Epithelial cell of esophagus (primary cell): ENCODE data around the gene AKAP12.

Experiments used
- DNase-seq: peaks from one replicate; pipeline ENCODE4 v3.0.0; 2010; ENCODE audit warnings: low read depth
- H3K4me3 ChIP-seq: 2 replicates; pipeline ENCODE4 v1.5.1; 2011; ENCODE audit warnings: mild to moderate bottlenecking, low read length, control low read depth
- TF ChIP-seq, protein P1 (sequence below): IDR thresholded peaks from 2 replicates; pipeline ENCODE4 v1.5.1; 2011; ENCODE audit warnings: low read depth, mild to moderate bottlenecking, low read length, control low read depth, inconsistent platforms; ENCODE audit not compliant: insufficient read depth; ENCODE audit errors: missing control alignments

Gene AKAP12

GRCh38 chr6:151236668-151237401 is 2.9 kb upstream of the AKAP12 start:
- DNase-seq = no peak
- TF ChIP-seq, protein P1, sequence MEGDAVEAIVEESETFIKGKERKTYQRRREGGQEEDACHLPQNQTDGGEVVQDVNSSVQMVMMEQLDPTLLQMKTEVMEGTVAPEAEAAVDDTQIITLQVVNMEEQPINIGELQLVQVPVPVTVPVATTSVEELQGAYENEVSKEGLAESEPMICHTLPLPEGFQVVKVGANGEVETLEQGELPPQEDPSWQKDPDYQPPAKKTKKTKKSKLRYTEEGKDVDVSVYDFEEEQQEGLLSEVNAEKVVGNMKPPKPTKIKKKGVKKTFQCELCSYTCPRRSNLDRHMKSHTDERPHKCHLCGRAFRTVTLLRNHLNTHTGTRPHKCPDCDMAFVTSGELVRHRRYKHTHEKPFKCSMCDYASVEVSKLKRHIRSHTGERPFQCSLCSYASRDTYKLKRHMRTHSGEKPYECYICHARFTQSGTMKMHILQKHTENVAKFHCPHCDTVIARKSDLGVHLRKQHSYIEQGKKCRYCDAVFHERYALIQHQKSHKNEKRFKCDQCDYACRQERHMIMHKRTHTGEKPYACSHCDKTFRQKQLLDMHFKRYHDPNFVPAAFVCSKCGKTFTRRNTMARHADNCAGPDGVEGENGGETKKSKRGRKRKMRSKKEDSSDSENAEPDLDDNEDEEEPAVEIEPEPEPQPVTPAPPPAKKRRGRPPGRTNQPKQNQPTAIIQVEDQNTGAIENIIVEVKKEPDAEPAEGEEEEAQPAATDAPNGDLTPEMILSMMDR = no peak
- H3K4me3 ChIP-seq = no peak overlapping the region

DNA sequence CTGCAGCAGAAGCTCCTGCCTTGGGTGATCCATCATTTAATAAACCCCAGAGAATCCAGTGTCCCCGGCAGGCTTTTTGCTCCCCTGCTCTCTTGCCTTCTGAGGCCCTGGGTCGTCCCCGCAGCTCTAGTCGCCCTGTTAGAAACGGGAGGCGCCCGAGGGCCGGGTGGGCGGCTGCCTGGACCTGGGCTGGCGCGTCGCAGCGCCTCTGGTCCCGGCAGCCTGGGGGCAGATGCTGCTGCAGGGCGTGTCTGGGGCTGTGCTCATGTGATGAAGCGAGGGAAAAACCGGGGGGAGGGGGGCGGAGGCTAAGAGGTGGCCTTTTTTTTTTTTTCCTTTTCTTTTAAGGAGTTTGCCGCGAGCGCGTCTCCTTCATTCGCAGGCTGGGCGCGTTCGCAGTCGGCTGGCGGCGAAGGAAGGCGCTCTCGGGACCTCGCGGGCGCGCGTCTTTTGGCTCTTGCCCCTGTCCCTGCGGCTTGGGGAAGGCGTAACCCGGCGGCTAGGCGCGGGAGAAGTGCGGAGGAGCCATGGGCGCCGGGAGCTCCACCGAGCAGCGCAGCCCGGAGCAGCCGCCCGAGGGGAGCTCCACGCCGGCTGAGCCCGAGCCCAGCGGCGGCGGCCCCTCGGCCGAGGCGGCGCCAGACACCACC is 394 bp downstream of the AKAP12 start:
- TF ChIP-seq, protein P1 = no peak
- H3K4me3 ChIP-seq = peak overlapping the region; percentile 28
- DNase-seq = peak; percentile 29

DNA sequence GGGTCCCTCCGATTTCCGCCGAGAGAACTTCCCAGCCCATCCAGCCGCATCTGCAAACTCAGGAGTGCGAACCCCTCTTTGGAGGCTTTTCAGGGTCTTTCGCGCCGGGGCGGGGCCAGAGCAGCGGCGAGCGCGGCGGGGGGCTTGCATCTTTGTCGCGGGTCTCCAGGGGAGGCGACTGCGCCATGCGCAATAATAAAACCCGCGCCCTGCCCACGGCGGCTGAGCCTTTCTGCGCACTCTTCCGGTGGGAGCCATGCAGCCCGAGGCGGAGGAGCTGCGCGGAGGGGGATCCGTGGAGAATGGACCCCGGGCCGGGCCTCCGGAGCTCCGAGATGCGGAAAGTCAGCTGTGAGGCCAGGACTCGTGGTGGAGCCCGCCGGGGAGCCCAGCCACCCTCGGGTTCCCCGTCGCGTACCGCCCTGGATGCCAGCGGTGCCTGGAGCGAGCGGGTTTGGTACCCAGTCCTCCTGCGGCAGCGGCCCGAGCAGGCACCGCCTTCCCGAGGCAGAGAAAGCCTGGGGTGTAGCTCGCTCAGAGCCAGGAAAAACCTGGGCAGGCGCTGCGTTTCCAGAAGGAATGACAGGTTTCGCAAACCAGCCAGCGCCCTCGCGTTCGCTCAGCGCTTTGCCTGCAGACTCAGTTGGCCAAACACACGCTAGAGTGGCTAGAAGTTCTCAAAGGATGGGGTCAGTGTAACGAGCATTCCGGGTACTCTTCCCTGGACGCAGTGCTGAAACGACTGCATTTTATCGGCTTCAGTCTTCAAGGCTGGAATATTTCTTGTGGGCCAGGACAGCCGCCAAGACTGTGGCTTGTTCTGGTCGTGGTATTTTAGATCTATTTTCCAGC is 1.2 kb downstream of the AKAP12 start:
- TF ChIP-seq, protein P1 = no peak
- peak; percentile 73 for DNase-seq
- H3K4me3 ChIP-seq = peak overlapping the region; percentile 39

- no peak overlapping the region for H3K4me3 ChIP-seq
- TF ChIP-seq, protein P1 = no peak
- no peak for DNase-seq
These were observed 2.1 kb downstream of the AKAP12 start for GRCh38 chr6:151241853-151242252.

- DNase-seq = no peak
- H3K4me3 ChIP-seq = no peak overlapping the region
- TF ChIP-seq, protein P1 = no peak
These were observed 2.7 kb downstream of the AKAP12 start for GRCh38 chr6:151242420-151242861.

- TF ChIP-seq, protein P1 = no peak
- DNase-seq = no peak
- no peak overlapping the region for H3K4me3 ChIP-seq
These were observed 3.7 kb downstream of the AKAP12 start for GRCh38 chr6:151243481-151243880.
